Measurements from ENCODE around the gene SEMA4D.
"Not testable (repeated sequence)": the region's sequence is repeated elsewhere in the genome, so short reads cannot be mapped to it uniquely, and the experiment has no call there.

SEMA4D gene

GRCh38 chr9:89381308-89381609, 116.7 kb downstream of the SEMA4D start:
- DNase-seq, result no peak

- DNase-seq, result no peak
Observed at GRCh38 chr9:89380437-89381307, 117.2 kb downstream of the SEMA4D start.

GRCh38 chr9:89379508-89380115, 118.3 kb downstream of the SEMA4D start:
- DNase-seq, result no peak

GRCh38 chr9:89379031-89379430, 118.9 kb downstream of the SEMA4D start:
- DNase-seq, result no peak

GRCh38 chr9:89378541-89378940, 119.4 kb downstream of the SEMA4D start:
- DNase-seq, result no peak

- DNase-seq, result no peak
Observed at GRCh38 chr9:89377411-89377810, 120.5 kb downstream of the SEMA4D start.

GRCh38 chr9:89376741-89377351, 121.1 kb downstream of the SEMA4D start:
- no peak for DNase-seq

- no peak for DNase-seq
Observed at GRCh38 chr9:89376286-89376685, 121.6 kb downstream of the SEMA4D start.

GRCh38 chr9:89375191-89375760, 122.6 kb downstream of the SEMA4D start:
- DNase-seq, result no peak

GRCh38 chr9:89374176-89374575, 123.7 kb downstream of the SEMA4D start:
- no peak for DNase-seq

- DNase-seq, result no peak
Observed at GRCh38 chr9:89372979-89373378, 124.9 kb downstream of the SEMA4D start.

GRCh38 chr9:89372230-89372816, 125.6 kb downstream of the SEMA4D start:
- DNase-seq, result no peak

GRCh38 chr9:89371791-89372190, 126.1 kb downstream of the SEMA4D start:
- not testable (repeated sequence) for DNase-seq

GRCh38 chr9:89370593-89370992, 127.3 kb downstream of the SEMA4D start:
- no peak for DNase-seq

- no peak for DNase-seq
Observed at GRCh38 chr9:89368978-89369377, 128.9 kb downstream of the SEMA4D start.

- no peak for DNase-seq
Observed at GRCh38 chr9:89368550-89368949, 129.4 kb downstream of the SEMA4D start.

GRCh38 chr9:89367726-89368437, 130.0 kb downstream of the SEMA4D start:
- DNase-seq, result no peak

GRCh38 chr9:89367281-89367680, 130.6 kb downstream of the SEMA4D start:
- no peak for DNase-seq

- no peak for DNase-seq
Observed at GRCh38 chr9:89366711-89367110, 131.2 kb downstream of the SEMA4D start.

GRCh38 chr9:89365532-89365912, 132.4 kb downstream of the SEMA4D start:
- DNase-seq, result no peak

- no peak for DNase-seq
Observed at GRCh38 chr9:89364666-89365531, 133.0 kb downstream of the SEMA4D start.

All from NCI-H446 treated with DMSO at 0.1 percent for 48 hours (cell line).